Endodermal cell (in vitro differentiated cells): ENCODE data around the gene CRMP1. TPM values are rescaled to one million over a fixed set of nuclear protein-coding genes. Genes with fewer than 3 reads are reported as not detected.

ENCODE experiments used
- DNase-seq: peaks from one replicate; pipeline ENCODE4 v3.0.0-alpha.2; 2017
- H3K27ac ChIP-seq: 2 replicates; pipeline ENCODE4 v1.5.1; 2013; ENCODE audit warnings: mild to moderate bottlenecking, low read depth, low read length, moderate library complexity
- H3K27me3 ChIP-seq: 2 replicates; pipeline ENCODE4 v1.6.1; 2013; ENCODE audit warnings: mild to moderate bottlenecking, low read length, moderate library complexity; ENCODE audit not compliant: insufficient read depth, control insufficient read depth, poor library complexity, severe bottlenecking
- H3K36me3 ChIP-seq: 2 replicates; pipeline ENCODE4 v1.7.0; 2013; ENCODE audit warnings: mild to moderate bottlenecking, low read length, moderate library complexity; ENCODE audit not compliant: control insufficient read depth, insufficient read depth
- H3K4me1 ChIP-seq: one replicate; pipeline ENCODE4 v1.7.0; 2013; ENCODE audit warnings: low read length; ENCODE audit not compliant: control insufficient read depth, insufficient read depth
- H3K4me3 ChIP-seq: 2 replicates; pipeline ENCODE4 v1.5.1; 2013; ENCODE audit warnings: mild to moderate bottlenecking, low read length, moderate library complexity
- H3K9ac ChIP-seq: 2 replicates; pipeline ENCODE4 v1.6.1; 2013; ENCODE audit warnings: mild to moderate bottlenecking, low read length, moderate library complexity; ENCODE audit not compliant: poor library complexity, severe bottlenecking; ENCODE audit errors: extremely low read depth
- H3K9me3 ChIP-seq: 2 replicates; pipeline ENCODE4 v1.6.1; 2013; ENCODE audit warnings: mild to moderate bottlenecking, low read length, moderate library complexity; ENCODE audit not compliant: control insufficient read depth
- H3K27ac Mint-ChIP-seq: 2 replicates; pipeline ENCODE4 v1.8.0; 2020; ENCODE audit warnings: mixed read lengths
- H3K27me3 Mint-ChIP-seq: 2 replicates; pipeline ENCODE4 v1.8.0; 2021; ENCODE audit warnings: mild to moderate bottlenecking, mixed read lengths; ENCODE audit not compliant: insufficient read depth
- H3K36me3 Mint-ChIP-seq: 2 replicates; pipeline ENCODE4 v1.8.0; 2020; ENCODE audit warnings: low read depth, mixed read lengths
- H3K4me1 Mint-ChIP-seq: 2 replicates; pipeline ENCODE4 v1.8.0; 2020; ENCODE audit warnings: mixed read lengths
- H3K4me3 Mint-ChIP-seq: 2 replicates; pipeline ENCODE4 v1.8.0; 2020; ENCODE audit warnings: mild to moderate bottlenecking, moderate library complexity, mixed read lengths
- H3K9me3 Mint-ChIP-seq: 2 replicates; pipeline ENCODE4 v1.8.0; 2020; ENCODE audit warnings: mild to moderate bottlenecking, mixed read lengths
- CTCF ChIP-seq: fragments of 200-600 bp; sonication (generic); conservative IDR thresholded peaks from 2 replicates; pipeline ENCODE4 v1.5.0; 2021; ENCODE audit warnings: antibody characterized with exemption, mild to moderate bottlenecking
- WGBS, 2 experiments: methylation state at CpG; one replicate each; pipeline versions ENCODE4 v1.1.5 to v1.1.7; 2013; ENCODE audit warnings: missing lambda C conversion rate in 2 of 2, mixed read lengths in 1 of 2; ENCODE audit not compliant: insufficient coverage in 1 of 2, insufficient read length in 1 of 2; 5-methylcytosine and 5-hydroxymethylcytosine counted together
- microRNA-seq: library from miRNA; unstranded; fragments of <30 nt; microRNA quantifications from one replicate; pipeline ENCODE4 v1.2.0, GENCODE V29; 2020; ENCODE audit warnings: borderline microRNAs expressed
- total RNA-seq, 2 donors: library from RNA; stranded (reverse); fragmentation: NEBNext Ultra II Directional in 1 of 2; extraction: Animal tissue kit (Norgen Biotek cat#: 25700) in 1 of 2; gene quantifications; 2 replicates in 1 of 2; 3 replicates in 1 of 2; pipeline ENCODE4 v1.2.1, GENCODE V29; 2021

The CRMP1 gene
- total RNA-seq, 2 donors from 2014 or later: 40.0 to 64.9 TPM

- H3K36me3 Mint-ChIP-seq: peaks cover 68% of the 10 kb centered on the region
- WGBS, 2 experiments: 92 to 95% methylated on average over 8 to 9 of the region's 9 CpGs
- no peak overlapping the region for H3K9ac ChIP-seq
- peaks cover 61% of the 10 kb centered on the region for H3K27me3 Mint-ChIP-seq
- H3K4me3 ChIP-seq: no peak overlapping the region
- peaks cover 13% of the 10 kb centered on the region for H3K4me1 ChIP-seq
- peak; percentile 38 for DNase-seq
- H3K36me3 ChIP-seq: peaks cover 37% of the 10 kb centered on the region
- peaks cover 44% of the 10 kb centered on the region for H3K27me3 ChIP-seq
- no peak overlapping the region for H3K27ac Mint-ChIP-seq
- peaks cover 73% of the 10 kb centered on the region for H3K9me3 ChIP-seq
- no peak overlapping the region for H3K4me3 Mint-ChIP-seq
- H3K27ac ChIP-seq: no peak overlapping the region
- no peak for TF ChIP-seq CTCF
- peaks cover 71% of the 10 kb centered on the region for H3K9me3 Mint-ChIP-seq
- H3K4me1 Mint-ChIP-seq: peaks cover 19% of the 10 kb centered on the region
Observed at GRCh38 chr4:5772528-5773270, 120.2 kb downstream of the CRMP1 start.

Small RNA genes within 50 kb of the gene (microRNA-seq; reads per million reads assigned to microRNA genes)
- not detected for gene MIR378D1

Other genes with a start within 250 kb of the CRMP1 start
- gene EVC2, start 184.5 kb downstream of the CRMP1 start, total RNA-seq: 10 to 100 TPM in 1 of 2 donors, 1 to 10 TPM in 1; 9.7 to 11.7 TPM
- 10 to 100 TPM; 25.5 to 29.0 TPM for gene EVC, start 181.9 kb downstream of the CRMP1 start, total RNA-seq
- 1 to 10 TPM in 1 of 2 donors, under 1 TPM in 1; 0.84 to 1.6 TPM for gene C4orf50, start 125.3 kb upstream of the CRMP1 start, total RNA-seq